HK-2 (cell line): ENCODE data around the gene ZNF837.

ENCODE experiments used
- DNase-seq: peaks from one replicate; pipeline ENCODE4 v3.0.0-alpha.2; 2018; ENCODE audit not compliant: unreplicated experiment

Gene ZNF837

DNA sequence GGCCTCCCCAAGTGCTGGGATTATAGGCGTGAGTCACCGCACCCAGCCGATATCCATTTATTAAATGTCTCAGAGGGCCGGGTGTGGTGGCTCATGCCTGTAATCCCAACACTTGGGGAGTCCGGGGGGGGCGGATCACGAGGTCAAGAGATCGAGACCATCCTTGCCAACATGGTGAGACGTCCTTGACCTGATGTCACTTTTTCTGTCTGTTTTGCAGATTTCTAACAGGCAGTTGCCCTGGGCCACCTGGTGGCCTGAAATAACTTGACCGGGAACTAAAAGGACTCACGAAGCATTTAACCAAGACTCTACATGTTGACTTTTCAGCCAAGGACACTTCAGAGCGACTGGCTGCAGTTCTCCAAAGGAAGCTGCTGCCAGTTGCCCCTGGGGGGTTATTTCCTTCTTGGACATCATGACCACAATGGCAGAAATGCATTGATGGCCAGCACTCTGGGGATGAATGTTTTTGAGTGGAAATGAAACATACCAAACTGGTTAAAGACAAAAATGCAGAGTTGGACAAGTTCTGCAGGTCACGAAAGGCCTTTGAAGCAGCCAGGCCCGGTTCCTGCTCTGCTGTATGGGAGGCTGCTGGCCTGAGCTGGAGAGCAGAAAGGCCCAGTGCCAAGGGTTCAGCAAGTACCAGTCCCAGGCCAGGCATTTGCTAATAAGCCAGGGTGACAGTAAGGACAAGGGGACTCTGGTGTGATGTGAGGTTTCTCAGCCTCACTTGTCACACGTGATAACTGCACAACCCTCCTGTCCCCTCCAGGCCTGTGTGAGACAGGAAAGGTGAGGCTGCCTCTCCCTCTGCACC is 8.3 kb downstream of the ZNF837 start:
- DNase-seq = no peak

DNA sequence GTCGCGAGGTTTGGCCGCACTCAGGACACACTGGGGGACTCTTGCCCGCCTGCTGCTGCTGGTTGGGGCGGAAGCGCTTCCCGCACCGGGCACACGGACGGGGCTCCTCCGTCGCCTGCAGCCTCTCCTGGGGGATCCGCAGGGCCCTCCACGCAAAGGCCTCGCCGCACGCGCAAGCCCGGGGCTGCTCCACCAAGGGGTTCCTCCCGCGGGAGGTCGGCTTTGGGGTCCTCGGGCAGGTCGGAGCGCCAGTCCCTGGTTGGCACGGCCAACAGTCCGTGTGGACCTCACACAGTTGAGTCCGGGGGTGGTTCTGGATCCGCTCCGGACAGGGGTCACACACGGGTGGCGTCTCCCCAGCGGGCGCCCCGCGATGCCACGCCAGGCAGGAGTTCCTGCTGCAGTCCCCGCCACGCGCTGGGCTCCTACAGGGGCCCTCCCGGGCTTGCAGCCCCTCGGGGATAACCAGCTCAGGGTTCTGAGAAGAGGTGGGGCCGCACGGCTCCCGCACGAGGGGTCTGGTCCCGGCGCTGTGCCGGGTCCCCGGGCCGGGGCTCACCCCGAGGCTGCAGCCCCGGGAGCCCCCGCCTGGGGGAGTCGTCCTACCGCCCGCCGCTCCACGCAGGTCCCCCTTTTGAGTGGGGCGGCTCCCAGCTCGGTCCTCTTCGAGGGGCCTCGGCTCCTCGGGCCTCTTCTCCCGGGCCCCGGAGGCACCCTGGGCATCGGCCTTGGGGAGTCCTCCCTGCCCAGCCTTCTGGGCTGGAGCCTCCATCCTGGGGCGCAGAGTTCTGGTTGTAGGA is 12.1 kb downstream of the ZNF837 start:
- DNase-seq = no peak

DNA sequence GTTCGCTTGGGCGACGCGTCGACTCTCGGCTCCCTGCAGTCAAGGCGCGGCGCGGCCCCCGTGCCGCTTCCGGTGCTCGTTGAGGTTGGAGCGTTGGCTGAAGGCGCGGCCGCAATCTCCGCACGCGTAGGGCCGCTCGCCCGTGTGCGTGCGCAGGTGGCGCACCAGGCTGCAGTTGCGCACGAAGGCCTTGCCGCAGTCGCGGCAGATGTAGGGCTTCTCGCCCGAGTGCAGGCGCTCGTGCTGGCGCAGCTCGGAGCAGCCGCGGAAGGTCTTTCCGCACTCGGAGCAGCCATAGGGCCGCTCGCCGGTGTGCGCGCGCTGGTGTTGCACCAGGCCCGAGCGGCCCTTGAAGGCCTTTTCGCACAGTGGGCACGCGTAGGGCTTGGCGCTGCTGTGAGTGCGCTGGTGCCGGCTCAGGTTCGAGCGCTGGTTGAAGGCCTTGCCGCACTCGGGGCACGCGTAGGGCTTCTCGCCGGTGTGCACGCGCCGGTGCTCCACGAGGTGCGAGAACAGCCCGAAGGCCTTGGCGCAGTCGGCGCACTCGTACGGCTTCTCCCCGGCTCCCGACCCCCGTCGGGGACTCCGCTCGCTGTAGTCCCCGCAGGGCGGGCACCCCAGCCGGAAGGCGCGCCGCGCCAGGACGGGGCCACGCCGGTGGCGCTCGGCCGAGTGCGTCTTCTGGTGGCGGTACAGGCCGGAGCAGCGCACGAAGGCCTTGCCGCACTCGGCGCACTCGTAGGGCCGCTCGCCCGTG is 13.0 kb downstream of the ZNF837 start:
- no peak for DNase-seq

DNA sequence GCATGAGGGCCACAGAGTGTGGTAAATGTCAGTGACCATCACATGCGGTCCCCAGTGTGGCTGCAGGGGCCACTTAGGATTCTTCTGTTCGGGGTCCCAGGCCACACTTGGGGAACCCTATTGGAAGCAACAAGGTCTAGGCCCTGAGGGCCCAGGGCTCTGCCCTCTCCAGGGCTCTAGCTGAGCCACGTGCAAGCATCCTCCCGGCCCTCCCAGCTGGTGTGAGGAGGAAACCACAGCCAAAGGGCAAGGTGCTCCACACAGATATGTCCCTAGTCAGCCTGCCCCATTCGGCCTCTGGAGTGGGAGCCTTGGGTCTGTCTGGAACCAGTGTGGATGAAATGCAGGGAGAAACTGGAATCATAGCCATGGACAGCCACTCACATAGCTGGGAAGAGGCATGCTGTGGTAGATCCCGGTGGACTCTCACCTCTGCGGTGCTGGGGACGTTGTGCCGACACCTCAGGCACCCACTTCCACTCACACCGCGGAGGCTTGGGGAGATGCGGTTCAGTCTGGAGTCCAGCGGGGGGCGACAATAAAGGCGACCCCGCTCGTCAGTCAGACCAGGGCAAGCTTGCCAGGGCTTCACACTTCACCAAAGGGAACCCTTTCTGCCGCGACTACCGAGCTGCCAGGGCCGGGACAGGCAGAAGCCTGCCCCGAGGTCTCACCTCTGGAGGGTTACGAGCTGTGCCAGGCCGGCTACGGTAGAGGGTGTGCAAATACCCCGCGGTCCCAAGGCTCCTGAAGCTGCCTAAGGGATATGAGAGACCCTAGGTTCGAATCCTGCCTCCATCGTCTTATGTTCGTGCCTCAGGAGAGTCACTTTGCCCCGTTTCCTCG is 14.0 kb downstream of the ZNF837 start:
- no peak for DNase-seq

DNA sequence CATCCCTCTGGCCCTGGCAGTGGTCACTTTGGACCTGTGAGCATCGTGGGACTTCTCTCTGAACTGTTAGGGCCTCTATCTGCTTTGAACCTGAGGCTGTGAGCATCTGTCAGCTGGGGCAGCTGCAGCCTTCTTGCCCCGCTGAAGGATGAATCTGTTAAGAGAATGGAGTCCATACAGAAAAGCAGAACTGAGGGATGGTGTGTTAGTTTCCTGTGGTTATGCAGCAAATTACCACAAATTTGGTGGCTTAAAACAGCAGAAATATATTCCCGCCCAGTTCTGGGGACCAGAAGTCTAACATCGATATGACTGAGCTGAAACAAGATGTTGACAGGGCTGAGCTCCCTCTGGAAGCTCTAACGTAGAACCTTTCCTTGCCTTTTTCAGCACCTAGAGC is 16.7 kb downstream of the ZNF837 start:
- DNase-seq = no peak

DNA sequence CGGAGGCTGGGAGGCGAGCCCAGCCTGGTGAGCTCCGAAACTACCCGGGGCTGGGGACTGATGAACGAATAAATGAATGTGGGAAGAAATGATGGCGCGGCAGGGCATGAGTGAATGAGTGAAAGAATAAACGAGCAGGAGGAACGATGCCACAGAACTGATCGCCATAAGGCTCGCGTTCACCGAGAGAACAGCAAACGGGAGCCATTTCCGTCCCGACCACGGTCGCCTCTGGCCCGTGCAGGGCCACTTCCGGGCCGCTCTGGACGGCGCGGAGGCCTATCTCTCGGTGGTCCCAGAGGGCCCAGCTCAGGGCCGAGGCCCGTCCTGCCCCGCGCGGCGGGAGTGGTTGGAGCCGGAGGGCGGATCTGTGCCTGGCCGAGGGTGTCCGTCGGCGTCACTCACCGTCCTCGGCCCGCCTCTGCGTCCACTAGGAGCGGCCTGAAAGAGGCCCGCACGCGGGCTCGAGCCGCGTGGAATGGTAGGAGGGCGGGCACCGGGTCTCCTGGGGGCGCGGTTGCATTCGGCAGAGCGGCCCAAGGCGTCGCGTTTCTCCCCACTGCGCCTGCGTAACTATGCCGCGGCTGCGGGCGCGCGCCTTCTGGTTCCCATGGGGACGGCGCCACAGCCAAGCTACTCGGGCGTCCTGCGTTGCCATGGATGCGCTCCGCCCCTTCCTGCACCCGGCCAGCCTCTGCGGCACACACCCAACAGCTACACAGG is 18.4 kb downstream of the ZNF837 start, which contains the start of gene ZNF497:
Gene ZNF497, minus strand, starts transcription at position 480 of the 723 bp plus-strand sequence. CDS start 5,116 bp downstream, outside the sequence.
- DNase-seq = peak; percentile 99

DNA sequence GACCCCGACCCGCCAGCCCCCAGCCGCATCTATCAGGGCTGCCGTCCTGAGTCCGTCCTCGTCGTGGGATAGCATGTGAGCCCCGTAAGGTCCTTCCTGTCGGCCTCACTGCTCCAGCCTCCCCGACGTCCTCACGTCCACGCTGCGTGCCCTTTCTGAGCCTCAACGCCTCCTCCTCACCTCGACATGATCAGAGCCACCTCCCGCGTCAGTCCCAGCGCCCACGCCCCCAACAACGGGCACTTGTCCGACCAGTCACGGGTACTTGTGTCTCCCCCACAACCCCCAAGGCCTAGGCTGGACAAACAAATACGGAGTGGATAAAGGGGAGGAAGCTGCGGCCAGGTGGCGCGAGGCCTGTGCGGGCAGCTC is 18.9 kb downstream of the ZNF837 start:
- DNase-seq = peak; percentile 74

DNA sequence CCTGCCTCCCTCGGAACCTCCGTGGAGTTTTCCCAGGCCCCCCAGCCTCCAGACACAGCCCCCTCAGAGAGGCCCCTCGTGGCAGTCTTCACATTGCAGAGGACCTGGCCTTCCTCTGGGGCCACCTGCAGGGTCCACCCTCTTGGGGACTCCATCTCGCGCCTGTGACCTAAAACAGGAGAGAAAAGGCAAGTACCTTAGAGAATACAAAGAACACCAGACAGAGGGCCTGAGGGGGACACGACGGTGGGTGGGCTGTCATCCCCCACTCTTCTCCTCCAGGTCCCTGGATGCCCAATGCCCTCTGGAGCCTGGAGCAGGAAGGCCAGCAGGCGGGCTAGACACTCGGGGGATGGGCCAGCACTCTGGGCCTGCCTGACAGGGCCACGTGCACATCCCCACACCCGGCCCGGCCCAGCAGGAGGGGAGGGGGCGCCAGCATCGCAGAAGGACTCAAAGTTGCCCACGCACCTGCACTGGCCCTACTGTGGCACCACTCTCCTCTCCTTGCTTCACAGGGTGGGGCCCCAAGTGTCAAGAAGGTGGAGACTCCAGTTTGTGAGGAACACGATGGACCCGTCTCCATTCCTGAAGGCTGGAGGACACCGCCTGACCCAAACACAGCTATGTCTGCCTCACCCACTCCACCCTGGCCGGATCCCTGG is 23.2 kb downstream of the ZNF837 start:
- no peak for DNase-seq

DNA sequence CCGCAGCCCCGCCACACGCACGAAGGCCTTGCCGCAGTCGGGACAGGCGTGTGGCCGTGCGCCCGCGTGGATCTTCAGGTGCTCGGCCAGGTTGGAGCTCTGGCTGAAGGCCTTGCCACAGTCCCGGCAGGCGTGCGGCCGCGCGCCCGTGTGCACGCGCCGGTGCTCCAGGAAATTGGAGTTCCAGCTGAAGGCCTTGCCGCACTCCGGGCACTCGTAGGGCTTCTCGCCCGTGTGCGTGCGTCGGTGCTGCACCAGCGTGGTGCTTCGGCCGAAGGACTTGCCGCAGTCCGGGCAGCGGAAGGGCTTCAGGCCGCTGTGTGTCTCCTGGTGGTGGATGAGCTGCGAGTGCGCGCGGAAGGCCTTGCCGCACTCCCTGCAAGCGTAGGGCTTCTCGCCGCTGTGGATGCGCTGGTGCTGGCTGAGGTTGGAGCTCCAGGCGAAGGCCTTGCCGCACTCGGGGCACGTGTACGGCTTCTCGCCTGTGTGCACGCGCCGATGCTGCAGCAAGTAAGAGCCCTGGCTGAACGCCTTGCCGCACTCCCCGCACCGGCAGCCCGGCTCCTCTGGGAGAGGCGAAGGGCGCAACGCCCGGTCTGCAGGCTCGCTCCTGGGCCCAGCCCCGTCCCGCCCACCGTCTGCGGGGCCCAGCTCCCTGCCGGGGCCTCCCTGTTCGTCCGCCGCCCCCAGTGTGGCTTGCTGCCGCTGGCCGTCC is 23.9 kb downstream of the ZNF837 start:
- DNase-seq = no peak

DNA sequence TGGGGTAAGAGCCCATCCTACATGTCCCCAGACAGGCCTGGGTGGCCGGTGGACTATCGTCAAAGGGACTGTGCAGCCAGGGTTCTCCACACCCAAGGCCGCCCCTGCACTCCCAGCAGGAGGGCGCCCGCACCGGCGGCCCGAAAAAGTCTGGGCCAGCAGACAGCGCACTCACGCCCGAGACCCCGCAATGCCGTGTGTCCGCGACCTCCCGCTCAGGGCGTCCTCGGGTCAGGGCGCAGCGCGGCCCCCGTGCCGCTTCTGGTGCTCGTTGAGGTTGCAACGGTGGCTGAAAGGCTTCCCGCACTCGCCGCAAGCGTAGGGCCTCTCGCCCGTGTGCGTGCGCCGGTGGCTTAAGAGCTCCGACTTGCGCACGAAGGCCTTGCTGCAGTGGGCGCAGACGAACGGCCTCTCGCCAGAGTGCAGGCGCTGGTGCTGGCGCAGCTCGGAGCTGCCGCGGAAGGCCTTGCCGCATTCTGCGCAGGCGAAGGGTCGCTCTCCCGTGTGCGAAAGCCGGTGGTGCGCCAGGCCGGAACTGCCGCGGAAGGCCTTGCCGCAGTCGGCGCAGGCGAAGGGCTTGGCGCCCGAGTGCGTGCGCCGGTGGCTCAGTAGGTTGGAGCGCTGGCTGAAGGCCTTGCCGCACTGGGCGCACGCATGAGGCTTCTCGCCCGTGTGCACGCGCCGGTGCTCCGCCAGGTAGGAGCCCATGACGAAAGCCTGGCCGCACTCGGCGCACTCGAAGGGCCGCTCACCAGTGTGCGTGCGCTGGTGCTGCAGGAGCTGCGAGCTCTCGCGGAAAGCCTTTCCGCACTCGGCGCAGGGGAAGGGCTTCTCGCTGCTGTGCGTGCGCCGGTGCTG is 24.7 kb downstream of the ZNF837 start:
- DNase-seq = no peak

DNA sequence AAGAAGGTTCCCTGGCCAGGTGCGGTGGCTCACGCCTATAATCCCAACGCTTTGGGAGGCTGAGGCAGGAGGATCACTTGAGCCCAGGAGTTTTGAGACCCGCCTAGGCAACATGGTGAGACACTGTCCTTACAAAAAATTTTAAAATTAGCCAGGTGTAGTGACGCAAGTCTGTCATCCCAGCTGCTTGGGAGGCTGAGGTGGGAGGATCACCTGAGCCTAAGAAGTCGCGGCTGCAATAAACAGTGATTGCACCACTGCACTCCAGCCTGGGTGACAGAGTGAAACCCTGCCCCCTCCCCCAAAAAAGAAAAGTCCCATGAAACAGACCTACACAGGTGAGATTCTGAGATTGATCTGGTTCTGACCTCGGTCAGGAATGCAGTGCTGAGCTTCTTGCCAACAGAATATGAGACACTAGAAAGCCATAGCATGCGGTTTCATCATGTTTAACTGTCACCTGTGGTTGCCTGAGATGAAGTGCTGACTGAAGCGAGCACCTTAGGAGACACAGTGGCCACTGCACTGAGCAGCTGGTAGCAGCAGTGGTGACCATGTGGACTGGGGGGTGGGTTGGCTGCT is 25.5 kb downstream of the ZNF837 start:
- no peak for DNase-seq

DNA sequence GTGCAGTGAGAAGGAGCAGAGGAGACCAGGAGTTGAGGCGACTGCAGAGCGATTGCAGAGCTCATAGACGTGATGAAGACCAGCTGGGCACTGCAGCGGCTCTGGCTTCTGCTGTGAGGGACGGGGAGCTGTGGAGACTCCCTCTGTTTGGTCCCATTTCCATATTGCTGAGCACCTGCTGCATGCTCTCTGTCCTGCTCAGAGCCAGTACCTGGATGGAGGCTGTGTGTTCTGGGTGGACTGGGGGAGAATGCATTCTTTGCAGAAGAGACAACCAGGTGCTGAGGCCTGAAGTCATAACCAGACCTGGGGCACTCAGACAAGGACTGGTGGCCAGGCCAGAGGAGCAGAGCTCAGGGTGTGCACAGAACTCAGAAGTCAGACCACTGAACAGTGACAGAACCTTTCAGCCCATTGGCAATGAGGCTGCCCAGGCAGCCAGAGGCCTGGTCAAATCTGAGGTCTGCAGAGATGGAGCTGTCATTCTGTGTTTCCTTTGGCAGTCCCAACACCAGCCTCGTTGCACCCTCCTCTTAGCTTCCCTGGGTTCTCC is 26.3 kb downstream of the ZNF837 start:
- no peak for DNase-seq

DNA sequence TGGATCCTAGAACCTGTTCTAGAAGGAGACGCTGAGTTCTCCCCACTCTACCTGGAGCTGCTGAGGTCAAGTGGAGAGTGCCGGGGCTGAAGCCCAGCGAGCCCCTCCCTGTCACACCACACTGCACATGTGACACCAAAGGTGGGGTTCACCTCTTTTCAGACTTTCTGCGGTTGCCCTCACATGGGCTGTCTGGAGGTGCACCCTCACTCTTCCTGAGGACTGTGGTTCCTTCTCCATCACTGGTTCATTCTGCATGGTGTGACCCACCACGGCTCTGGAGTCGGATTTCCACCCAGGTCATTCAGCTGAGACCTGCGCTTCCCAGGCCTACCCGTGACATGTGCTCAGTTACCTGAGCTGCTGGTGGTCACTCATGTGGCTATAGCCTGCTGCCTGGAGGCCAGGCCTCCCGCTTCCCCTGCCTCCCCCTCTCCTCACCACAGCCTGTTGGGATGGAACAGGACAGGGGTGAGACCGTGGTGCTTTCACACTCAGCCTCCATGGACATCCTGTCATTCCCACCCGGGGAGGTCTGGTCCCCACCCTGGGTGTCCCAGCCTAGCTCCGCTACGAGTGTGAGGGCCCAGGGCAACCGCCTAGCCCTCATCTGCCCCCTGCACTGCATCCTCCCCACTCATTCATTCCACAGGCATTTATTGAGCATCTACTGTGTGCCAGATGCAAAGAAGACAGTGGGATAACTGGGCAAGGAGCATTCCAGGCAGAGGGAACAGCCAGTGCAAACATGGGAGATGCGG is 26.9 kb downstream of the ZNF837 start:
- DNase-seq = no peak

DNA sequence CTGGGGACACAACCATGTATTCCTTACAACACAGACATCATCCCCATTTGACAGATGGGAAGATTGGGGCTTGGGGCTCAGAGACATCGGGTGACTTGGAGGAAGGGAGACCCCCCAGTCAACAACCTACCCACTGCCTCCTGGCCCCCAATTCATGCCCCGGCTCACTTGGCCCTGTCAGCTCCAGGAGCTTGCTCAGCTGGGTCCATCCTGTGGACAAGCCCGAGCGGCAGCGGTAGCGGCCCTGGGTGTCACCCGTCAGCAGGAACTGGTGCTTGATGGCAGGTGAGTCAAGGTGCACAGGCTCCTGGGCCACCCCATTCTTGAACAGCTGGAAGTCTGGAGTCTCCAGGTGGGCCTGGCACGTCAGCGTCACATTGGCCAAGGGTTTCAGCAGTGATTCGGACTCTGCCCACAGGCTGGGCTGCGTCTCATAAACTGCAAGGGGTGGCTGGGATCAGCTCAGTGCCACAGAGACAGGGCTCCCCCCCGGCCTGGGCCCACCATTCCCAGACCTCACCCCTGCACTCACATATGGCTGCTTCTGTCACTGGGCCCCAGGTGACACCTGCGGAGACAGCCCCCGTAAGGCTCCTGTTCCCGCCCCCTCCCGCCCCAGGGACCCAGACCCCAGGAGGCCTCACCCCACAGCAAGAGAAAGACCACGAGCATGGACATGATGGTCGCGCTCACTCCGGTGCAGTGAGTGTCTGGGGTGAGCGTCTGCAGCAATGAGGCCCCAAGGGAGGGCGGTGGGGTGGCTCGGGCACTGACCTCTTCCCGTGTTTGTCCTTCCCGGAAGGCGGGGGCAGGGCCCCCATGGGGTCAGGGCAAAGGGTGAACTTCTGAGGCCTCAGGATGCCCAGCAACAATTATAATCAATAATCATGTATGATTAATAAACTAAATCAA is 27.8 kb downstream of the ZNF837 start, which contains the start of gene A1BG:
Gene A1BG, minus strand, starts transcription at position 733 of the 912 bp plus-strand sequence. Its CDS starts 55 bp downstream, at position 678.
- no peak for DNase-seq

DNA sequence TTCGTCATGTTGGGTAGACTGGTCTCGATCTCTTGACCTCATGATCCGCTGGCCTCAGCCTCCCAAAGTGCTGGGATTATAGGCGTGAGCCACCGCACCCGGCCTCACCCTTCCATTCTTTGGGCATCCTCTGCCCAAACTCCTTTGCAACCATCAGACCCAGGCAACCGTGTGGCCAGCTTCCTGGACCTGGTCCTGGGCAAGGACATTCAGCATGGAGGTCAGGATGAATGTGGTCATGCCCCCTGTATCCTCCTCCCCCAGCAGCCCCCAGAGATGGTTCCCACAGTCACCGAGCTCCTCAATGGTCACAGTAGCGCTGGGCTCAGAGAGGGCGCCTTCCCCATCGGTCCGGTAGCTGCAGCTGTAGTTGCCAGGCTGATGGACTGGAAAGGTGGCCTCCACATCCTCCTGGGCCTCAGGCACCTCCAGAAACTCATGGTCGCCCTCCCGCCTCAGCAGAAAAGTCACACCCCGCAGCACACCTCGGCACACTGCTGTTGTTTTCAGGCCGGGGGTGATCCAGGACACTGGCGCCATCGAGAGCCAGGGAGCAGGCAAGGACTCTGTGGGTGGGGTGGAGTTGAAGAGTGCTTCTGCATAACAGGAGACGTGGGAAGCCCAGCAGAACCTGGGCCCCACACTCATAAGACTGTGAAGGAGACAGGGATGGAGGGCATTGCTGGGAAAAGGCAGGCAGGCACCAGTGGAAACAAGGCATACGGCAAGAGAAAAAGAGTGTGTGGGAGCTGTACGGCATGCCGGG is 28.7 kb downstream of the ZNF837 start:
- no peak for DNase-seq
